RWPE1 (cell line): ENCODE results near the gene SMIM38.

Source experiments
- CTCF ChIA-PET: fragments of 350-600 bp; sonication (Branson Sonifier 250); formaldehyde crosslinking; extraction: SDS; loops from one replicate; lab custom pipeline; 2021; lab: Yijun Ruan, JAX
- POLR2A ChIA-PET: fragments of 400-600 bp; formaldehyde crosslinking; extraction: SDS; loops from one replicate; lab custom pipeline; 2020; ENCODE audit warnings: antibody characterized with exemption; ENCODE audit not compliant: low non-redundant PET; lab: Yijun Ruan, JAX
- DNase-seq: peaks from one replicate; pipeline ENCODE4 v3.0.0; 2012; ENCODE audit warnings: low spot score
- H3K27ac ChIP-seq: fragments of 450-650 bp; 2 replicates; pipeline ENCODE4 v1.5.1; 2017
- TF ChIP-seq, protein P1 (sequence below): fragments of 450-650 bp; conservative IDR thresholded peaks from 2 replicates; pipeline ENCODE4 v1.5.1; 2017; ENCODE audit warnings: low read depth, mild to moderate bottlenecking

The SMIM38 gene

DNA sequence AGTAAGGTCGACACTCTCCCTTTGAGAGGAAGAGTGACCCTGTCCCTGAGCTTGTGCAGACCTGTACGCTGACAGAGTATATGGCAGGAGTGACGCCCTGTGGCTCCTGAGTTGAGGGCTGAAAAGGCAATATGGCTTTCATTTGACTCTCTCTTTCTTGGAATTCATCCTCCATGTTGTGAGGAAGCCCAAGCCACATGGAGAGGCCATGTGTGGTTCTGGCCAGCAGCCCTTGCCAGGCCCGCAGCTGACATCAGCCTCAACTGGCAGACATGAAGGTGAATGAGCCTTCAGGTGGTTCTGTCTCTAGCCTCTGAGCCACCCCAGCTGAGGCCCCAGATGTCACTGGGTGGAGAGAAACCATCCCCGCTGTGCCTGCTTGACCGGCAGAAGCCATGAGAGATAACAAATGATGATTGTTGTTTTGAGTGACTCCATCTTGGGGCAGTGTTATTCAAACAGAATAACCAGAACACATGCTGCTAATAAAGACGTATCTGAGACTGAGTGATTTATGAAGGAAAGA lies 31.9 kb downstream of the SMIM38 start:
- TF ChIP-seq, protein P1, sequence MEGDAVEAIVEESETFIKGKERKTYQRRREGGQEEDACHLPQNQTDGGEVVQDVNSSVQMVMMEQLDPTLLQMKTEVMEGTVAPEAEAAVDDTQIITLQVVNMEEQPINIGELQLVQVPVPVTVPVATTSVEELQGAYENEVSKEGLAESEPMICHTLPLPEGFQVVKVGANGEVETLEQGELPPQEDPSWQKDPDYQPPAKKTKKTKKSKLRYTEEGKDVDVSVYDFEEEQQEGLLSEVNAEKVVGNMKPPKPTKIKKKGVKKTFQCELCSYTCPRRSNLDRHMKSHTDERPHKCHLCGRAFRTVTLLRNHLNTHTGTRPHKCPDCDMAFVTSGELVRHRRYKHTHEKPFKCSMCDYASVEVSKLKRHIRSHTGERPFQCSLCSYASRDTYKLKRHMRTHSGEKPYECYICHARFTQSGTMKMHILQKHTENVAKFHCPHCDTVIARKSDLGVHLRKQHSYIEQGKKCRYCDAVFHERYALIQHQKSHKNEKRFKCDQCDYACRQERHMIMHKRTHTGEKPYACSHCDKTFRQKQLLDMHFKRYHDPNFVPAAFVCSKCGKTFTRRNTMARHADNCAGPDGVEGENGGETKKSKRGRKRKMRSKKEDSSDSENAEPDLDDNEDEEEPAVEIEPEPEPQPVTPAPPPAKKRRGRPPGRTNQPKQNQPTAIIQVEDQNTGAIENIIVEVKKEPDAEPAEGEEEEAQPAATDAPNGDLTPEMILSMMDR, result no peak
- no peak for DNase-seq
- H3K27ac ChIP-seq, result no peak overlapping the region
- ChIA-PET CTCF (no interaction called here), POLR2A (no interaction called here)

DNA sequence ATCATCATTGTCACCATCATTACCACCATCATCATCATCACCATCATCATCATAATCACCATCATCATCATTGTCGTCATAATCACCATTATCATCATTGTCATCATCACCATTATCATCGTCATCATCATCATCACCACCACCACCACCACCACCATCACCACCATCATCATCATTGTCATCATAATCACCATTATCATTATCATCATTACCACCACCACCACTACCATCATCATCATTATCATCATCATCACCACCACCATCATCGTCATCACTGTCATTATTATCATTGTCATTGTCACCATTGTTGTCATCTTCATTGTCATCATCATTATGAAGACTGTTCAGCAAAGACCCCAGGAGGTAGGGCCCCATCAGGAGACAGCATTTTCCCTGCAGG lies 33.3 kb downstream of the SMIM38 start:
- TF ChIP-seq, protein P1, result no peak
- DNase-seq, result no peak
- ChIA-PET POLR2A (no interaction called here), CTCF (no interaction called here)
- no peak overlapping the region for H3K27ac ChIP-seq

DNA sequence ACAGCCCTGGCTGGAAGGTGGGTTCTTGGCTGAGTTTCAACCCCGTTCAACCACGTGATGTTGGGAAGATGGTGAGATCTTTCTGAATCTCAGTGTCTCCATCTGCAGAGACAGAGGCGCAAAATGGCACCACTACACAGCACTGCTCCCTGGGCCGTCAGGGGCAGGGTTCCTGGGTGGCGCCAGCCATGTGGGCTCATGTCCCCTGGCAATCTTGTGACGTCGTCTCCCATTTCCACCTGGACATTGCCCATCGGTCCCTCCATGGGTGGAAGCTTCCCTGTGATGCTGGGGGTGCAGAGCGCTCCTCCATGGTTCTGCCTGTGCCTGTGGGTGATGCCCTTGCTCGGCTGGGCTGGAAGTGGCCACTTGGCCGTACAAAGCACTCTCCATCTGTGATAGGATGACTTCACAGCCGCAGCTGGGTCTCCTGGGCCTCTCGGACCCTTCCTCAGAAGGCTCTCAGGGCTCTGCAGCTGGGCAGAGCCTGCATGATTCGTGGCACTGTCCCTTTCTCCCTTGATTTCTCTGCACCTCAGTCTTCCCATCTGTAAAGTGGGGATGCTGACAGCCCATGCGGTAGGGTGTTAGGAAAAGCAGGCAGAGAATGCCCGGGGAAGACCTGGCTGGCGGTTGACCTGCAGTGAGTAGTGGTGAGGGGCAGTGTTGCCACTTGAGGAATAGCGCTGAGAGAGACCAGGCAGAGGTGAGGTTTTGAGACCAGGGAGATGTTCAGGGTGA lies 35.2 kb downstream of the SMIM38 start:
- DNase-seq, result no peak
- H3K27ac ChIP-seq, result no peak overlapping the region
- CTCF ChIA-PET, result no interaction called here
- TF ChIP-seq, protein P1, result no peak
- POLR2A ChIA-PET, result no interaction called here

DNA sequence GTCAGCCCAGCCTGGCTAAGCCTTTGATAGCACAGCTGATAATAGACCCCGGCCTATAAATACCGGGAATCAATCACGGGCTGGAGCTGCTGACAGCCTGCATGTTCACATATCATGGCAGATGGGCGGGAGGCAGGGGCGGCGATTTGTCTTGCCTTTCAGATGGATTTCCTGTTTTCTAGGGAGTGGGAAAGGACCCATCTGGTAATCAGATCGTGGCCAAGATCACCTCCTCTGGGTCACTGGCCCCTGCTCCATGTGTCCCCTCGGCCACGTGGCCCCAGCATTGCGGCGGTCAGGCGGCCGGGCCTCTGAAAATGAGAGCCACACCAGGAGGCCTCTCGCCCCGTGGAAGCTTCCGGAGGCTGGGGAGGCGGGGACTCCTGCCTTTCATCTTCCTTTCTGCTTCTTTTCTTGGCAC lies 36.6 kb downstream of the SMIM38 start:
- DNase-seq, result no peak
- TF ChIP-seq, protein P1, result no peak
- POLR2A ChIA-PET, result no interaction called here
- CTCF ChIA-PET, result no interaction called here
- no peak overlapping the region for H3K27ac ChIP-seq

DNA sequence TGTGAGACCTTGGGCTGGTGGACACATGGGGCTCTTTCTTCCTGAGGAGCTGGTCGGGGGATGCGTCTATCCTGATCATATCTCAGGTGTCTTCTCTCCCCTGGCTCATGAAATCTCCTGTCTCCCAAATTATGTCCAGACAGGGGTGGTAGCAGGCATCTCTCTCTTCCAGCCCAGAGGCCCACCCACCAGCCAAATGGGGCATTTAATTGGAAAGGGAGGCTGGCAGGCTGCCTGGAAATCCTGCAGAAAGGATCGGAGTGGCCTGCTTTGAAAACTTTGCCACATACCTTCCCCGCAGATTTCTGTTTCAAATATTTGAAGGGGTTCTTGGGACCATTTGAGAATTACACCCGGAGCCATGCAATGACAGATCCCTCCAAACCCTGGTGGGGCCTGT lies 37.4 kb downstream of the SMIM38 start:
- ChIA-PET POLR2A (no interaction called here), CTCF (no interaction called here)
- TF ChIP-seq, protein P1, result no peak
- no peak for DNase-seq
- H3K27ac ChIP-seq, result no peak overlapping the region

DNA sequence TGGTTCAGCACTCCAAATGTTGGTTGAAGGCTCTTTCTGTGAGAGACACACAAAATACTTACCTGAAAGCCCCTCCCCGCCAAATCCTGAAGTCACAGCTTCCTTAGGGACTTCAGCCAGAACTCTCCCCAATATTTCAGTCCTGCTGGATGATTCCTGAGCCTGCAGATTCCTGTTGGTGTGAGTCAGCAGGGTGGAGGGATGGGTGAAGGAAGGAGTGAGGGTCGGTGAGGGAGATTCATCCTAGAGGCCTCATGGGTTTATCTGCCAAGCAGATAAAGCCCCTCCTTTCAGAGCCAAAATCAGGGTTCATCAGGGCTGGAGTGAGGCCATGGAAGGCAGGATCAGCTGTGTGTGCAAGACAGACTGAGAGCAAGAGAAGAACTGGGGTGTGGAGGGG lies 37.9 kb downstream of the SMIM38 start:
- ChIA-PET POLR2A (no interaction called here), CTCF (no interaction called here)
- H3K27ac ChIP-seq, result no peak overlapping the region
- DNase-seq, result no peak
- TF ChIP-seq, protein P1, result no peak
